HepG2 (cell line): ENCODE measurements around the gene PANK4. TPM values are rescaled to one million over a fixed set of nuclear protein-coding genes. Genes with fewer than 3 reads are reported as not detected.

ENCODE experiments used
- HIC2 ChIP-seq: sonication (generic); formaldehyde crosslinking; IDR thresholded peaks from 2 replicates; pipeline ENCODE4 v1.9.0; 2022; ENCODE audit warnings: low read depth, missing genetic modification reagents
- HINFP ChIP-seq: sonication (generic); formaldehyde crosslinking; IDR thresholded peaks from 2 replicates; pipeline ENCODE4 v1.4.0; 2020; ENCODE audit warnings: low read depth, mild to moderate bottlenecking, missing genetic modification reagents
- PATZ1 ChIP-seq: sonication (generic); formaldehyde crosslinking; IDR thresholded peaks from 2 replicates; pipeline ENCODE4 v1.4.0; 2020; ENCODE audit warnings: missing genetic modification reagents
- RFX1 ChIP-seq: fragments of 450-650 bp; IDR thresholded peaks from 2 replicates; pipeline ENCODE4 v1.6.1; 2017
- TAF1 ChIP-seq: sonication (generic); formaldehyde crosslinking; IDR thresholded peaks from 2 replicates; pipeline ENCODE4 v1.4.0; 2020; ENCODE audit warnings: missing genetic modification reagents
- TP53 ChIP-seq: sonication (generic); formaldehyde crosslinking; conservative IDR thresholded peaks from 2 replicates; pipeline ENCODE4 v1.4.0; 2020; ENCODE audit warnings: missing genetic modification reagents
- UBTF ChIP-seq: sonication (generic); formaldehyde crosslinking; IDR thresholded peaks from 2 replicates; pipeline ENCODE4 v1.4.0; 2020; ENCODE audit warnings: mild to moderate bottlenecking, missing genetic modification reagents
- ZBTB46 ChIP-seq: sonication (generic); formaldehyde crosslinking; IDR thresholded peaks from 2 replicates; pipeline ENCODE4 v1.4.0; 2020; ENCODE audit warnings: mild to moderate bottlenecking, missing genetic modification reagents, borderline replicate concordance
- ZNF101 ChIP-seq: sonication (generic); formaldehyde crosslinking; IDR thresholded peaks from 2 replicates; pipeline ENCODE4 v1.4.0; 2020; ENCODE audit warnings: mild to moderate bottlenecking, low read depth, missing genetic modification reagents, borderline replicate concordance
- ZNF24 ChIP-seq: fragments of 450-650 bp; IDR thresholded peaks from 2 replicates; pipeline ENCODE4 v1.6.1; 2017; ENCODE audit warnings: antibody characterized with exemption, mild to moderate bottlenecking
- ZNF343 ChIP-seq: sonication (generic); formaldehyde crosslinking; IDR thresholded peaks from 2 replicates; pipeline ENCODE4 v1.4.0; 2020; ENCODE audit warnings: mild to moderate bottlenecking, missing genetic modification reagents
- ZNF503 ChIP-seq: sonication (generic); formaldehyde crosslinking; IDR thresholded peaks from 2 replicates; pipeline ENCODE4 v1.4.0; 2020; ENCODE audit warnings: missing genetic modification reagents
- ZNF562 ChIP-seq: sonication (generic); formaldehyde crosslinking; IDR thresholded peaks from 2 replicates; pipeline ENCODE4 v1.8.0; 2022; ENCODE audit warnings: missing genetic modification reagents, borderline replicate concordance
- ZNF691 ChIP-seq: sonication (generic); formaldehyde crosslinking; IDR thresholded peaks from 2 replicates; pipeline ENCODE4 v1.4.0; 2020; ENCODE audit warnings: missing genetic modification reagents, low read depth, mild to moderate bottlenecking, borderline replicate concordance
- ZNF768 ChIP-seq: sonication (generic); formaldehyde crosslinking; IDR thresholded peaks from 2 replicates; pipeline ENCODE4 v1.4.0; 2020; ENCODE audit warnings: missing genetic modification reagents
- polyA plus RNA-seq, 8 experiments: library from polyadenylated mRNA; depleted of rRNA in 3 of 8; stranded (reverse) in 7 of 8; unstranded in 1 of 8; fragments of >200 nt; fragmentation: Illumina TruSeq in 4 of 8; extraction: Trizol in 4 of 8; gene quantifications; 2 replicates each; pipeline versions ENCODE4 v1.2.1 to v1.2.3, GENCODE V29; 2011 to 2016; ENCODE audit warnings: low read depth in 4 of 8, missing spikeins in 1 of 8, mixed read lengths in 1 of 8; ENCODE audit not compliant: insufficient read depth in 1 of 8
- total RNA-seq, 5 experiments: library from RNA; depleted of rRNA; stranded (reverse); fragments of >200 nt; fragmentation: Illumina TruSeq; extraction: Trizol; gene quantifications; 2 replicates each; pipeline ENCODE4 v1.2.3, GENCODE V29; 2016; ENCODE audit warnings: low read depth in 1 of 5

Gene PANK4
- total and polyA plus RNA-seq, 2 of the 13 experiments (the other 11 are each of a cell fraction or from before 2014, with no cell fraction given): 17.4 to 19.3 TPM

GRCh38 chr1:2543543-2544092 is 17.2 kb upstream of the PANK4 start (continued):
- 0 out of 2 replicates have a peak, but pooled peaks have one; percentile 69 for TF ChIP-seq ZBTB46 (CRISPR knock-in tag)
- TF ChIP-seq ZNF768: no peak
- peak; percentile 16; the same call in 1 of the 2 replicates for TF ChIP-seq TAF1
- TF ChIP-seq PATZ1 (CRISPR knock-in tag): peak; percentile 54; the same call in 1 of the 2 replicates
- no peak for TF ChIP-seq TP53 (CRISPR knock-in tag)
- no peak for TF ChIP-seq HINFP (CRISPR knock-in tag)
- no peak for TF ChIP-seq ZNF503
- no peak for TF ChIP-seq ZNF101 (CRISPR knock-in tag)
- 0 out of 2 replicates have a peak, but pooled peaks have one; percentile 61 for TF ChIP-seq ZNF343
- TF ChIP-seq ZNF691 (CRISPR knock-in tag): 0 out of 2 replicates have a peak, but pooled peaks have one; percentile 69
- peak; percentile 17; the same call in 1 of the 2 replicates for TF ChIP-seq UBTF (CRISPR knock-in tag)
- TF ChIP-seq ZNF24: no peak
- TF ChIP-seq RFX1: no peak
- peak; percentile 49; the same call in 1 of the 2 replicates for TF ChIP-seq HIC2 (CRISPR knock-in tag)
- TF ChIP-seq ZNF562 (CRISPR knock-in tag): no peak
